CD4-positive, alpha-beta T cell (primary cell): ENCODE measurements around the gene BECN2. TPM values are rescaled to one million over a fixed set of nuclear protein-coding genes. Genes with fewer than 3 reads are reported as not detected.
A peak's percentile ranks its signal among the peaks of the same experiment; 100 is the strongest.
"Not testable (repeated sequence)": the region's sequence is repeated elsewhere in the genome, so short reads cannot be mapped to it uniquely, and the experiment has no call there.

Experiments used
- ATAC-seq: fragments of 200-7000 bp; cut with Tn5 transposase; one replicate; pipeline ENCODE4 v1.10.0; 2022; ENCODE audit warnings: mild to moderate bottlenecking; ENCODE audit not compliant: poor library complexity
- CTCF ChIA-PET: fragments of 350-600 bp; sonication (Branson Sonifier 250); formaldehyde crosslinking; loops from one replicate; lab custom pipeline; 2021; ENCODE audit warnings: antibody characterized with exemption, inconsistent platforms; lab: Charles Lee
- POLR2A ChIA-PET: fragments of 350-600 bp; sonication (Branson Sonifier 250); formaldehyde crosslinking; loops from one replicate; lab custom pipeline; 2021; ENCODE audit warnings: antibody characterized with exemption, inconsistent platforms; lab: Charles Lee
- DNase-seq, 14 experiments: peaks; one replicate each; pipeline ENCODE4 v3.0.0-alpha.2; 2013 to 2020; ENCODE audit warnings: mixed read lengths in 2 of 14
- H3K27ac ChIP-seq, 2 donors: one replicate each; pipeline versions ENCODE4 v1.5.1 to v1.7.0; 2013; ENCODE audit warnings: low read length in 2 of 2, low read depth in 1 of 2, mild to moderate bottlenecking in 1 of 2
- H3K27me3 ChIP-seq, 2 experiments: 1 replicate in 1 of 2; 2 replicates in 1 of 2; pipeline versions ENCODE4 v1.6.1 to v1.7.0; 2013; ENCODE audit warnings: low read length in 2 of 2, control low read depth in 1 of 2, mild to moderate bottlenecking in 1 of 2, moderate library complexity in 1 of 2; ENCODE audit not compliant: insufficient read depth in 2 of 2, control insufficient read depth in 1 of 2
- H3K36me3 ChIP-seq: one replicate; pipeline ENCODE4 v1.6.1; 2013; ENCODE audit warnings: low read length, control low read depth; ENCODE audit not compliant: insufficient read depth
- H3K4me1 ChIP-seq: one replicate; pipeline ENCODE4 v1.6.1; 2013; ENCODE audit warnings: low read length, control low read depth; ENCODE audit not compliant: insufficient read depth
- H3K4me3 ChIP-seq: one replicate; pipeline ENCODE4 v1.5.1; 2013; ENCODE audit warnings: mild to moderate bottlenecking, low read length, moderate library complexity
- H3K9me3 ChIP-seq, 2 experiments: 1 replicate in 1 of 2; 2 replicates in 1 of 2; pipeline versions ENCODE4 v1.6.1 to v1.7.0; 2013; ENCODE audit warnings: low read length in 2 of 2, mild to moderate bottlenecking in 2 of 2, control low read depth in 1 of 2, moderate library complexity in 1 of 2; ENCODE audit not compliant: control insufficient read depth in 1 of 2, insufficient read depth in 1 of 2
- H3K27ac Mint-ChIP-seq: one replicate; pipeline ENCODE4 v1.8.0; 2020; ENCODE audit warnings: mixed read lengths
- H3K27me3 Mint-ChIP-seq: one replicate; pipeline ENCODE4 v1.8.0; 2021; ENCODE audit warnings: mixed read lengths
- H3K36me3 Mint-ChIP-seq: one replicate; pipeline ENCODE4 v1.8.0; 2021; ENCODE audit warnings: low read depth, mixed read lengths
- H3K4me1 Mint-ChIP-seq: one replicate; pipeline ENCODE4 v1.8.0; 2021; ENCODE audit warnings: low read depth, mixed read lengths
- H3K4me3 Mint-ChIP-seq: one replicate; pipeline ENCODE4 v1.8.0; 2020; ENCODE audit warnings: mild to moderate bottlenecking, mixed read lengths
- H3K9me3 Mint-ChIP-seq: one replicate; pipeline ENCODE4 v1.8.0; 2020; ENCODE audit warnings: mixed read lengths
- CTCF ChIP-seq: fragments of 200-600 bp; IDR thresholded peaks from one replicate; pipeline ENCODE4 v1.8.0; 2022; ENCODE audit warnings: antibody characterized with exemption, mild to moderate bottlenecking
- intact Hi-C, 2 experiments: fragments of 100-400 bp; cut with DNase I in 1 of 2; cut with micrococcal nuclease in 1 of 2; formaldehyde crosslinking; loops; one replicate each; pipeline versions ENCODE4 v1.15.1 to v1.9.0; 2023 to 2025; cut with DNase I, micrococcal nuclease
- total RNA-seq, 174 experiments: library from RNA in 2 of 174; stranded (reverse) in 2 of 174; gene quantifications; one replicate each; pipeline ENCODE4 v1.2.3 and lab custom pipeline; 2021 to 2026

The BECN2 gene
- total RNA-seq, 2 experiments from 2014 or later: not detected

GRCh38 chr1:241979071-241979470, 21.5 kb downstream of the BECN2 start:
- H3K27me3 ChIP-seq: no peaks in the 10 kb centered on the region
- no peak overlapping the region for H3K4me3 ChIP-seq
- CTCF ChIA-PET: no interaction called here
- POLR2A ChIA-PET: no interaction called here
- Mint-ChIP-seq H3K27me3 (no peaks in the 10 kb centered on the region), H3K4me3 (no peak overlapping the region), H3K4me1 (no peaks in the 10 kb centered on the region), H3K36me3 (no peaks in the 10 kb centered on the region), H3K9me3 (no peaks in the 10 kb centered on the region), H3K27ac (no peak overlapping the region)
- no peaks in the 10 kb centered on the region for H3K9me3 ChIP-seq
- intact Hi-C loops: no loop called here
- no peak for TF ChIP-seq CTCF
- no peaks in the 10 kb centered on the region for H3K36me3 ChIP-seq
- H3K27ac ChIP-seq: no peak overlapping the region
- ATAC-seq: no peak
- DNase-seq: no peak
- no peaks in the 10 kb centered on the region for H3K4me1 ChIP-seq

- Histone ChIP-seq H3K4me1 (no peaks in the 10 kb centered on the region), H3K27ac (no peak overlapping the region), H3K4me3 (no peak overlapping the region), H3K27me3 (no peaks in the 10 kb centered on the region), H3K36me3 (no peaks in the 10 kb centered on the region), H3K9me3 (no peaks in the 10 kb centered on the region)
- Mint-ChIP-seq H3K9me3 (no peaks in the 10 kb centered on the region), H3K4me1 (no peaks in the 10 kb centered on the region), H3K27me3 (no peaks in the 10 kb centered on the region), H3K36me3 (no peaks in the 10 kb centered on the region), H3K27ac (no peak overlapping the region), H3K4me3 (no peak overlapping the region)
- POLR2A ChIA-PET: no interaction called here
- TF ChIP-seq CTCF: no peak
- CTCF ChIA-PET: no interaction called here
- no peak for DNase-seq
- intact Hi-C loops: no loop called here
- no peak for ATAC-seq
These were observed 22.4 kb downstream of the BECN2 start for GRCh38 chr1:241979926-241980325.

GRCh38 chr1:241985787-241986186, 28.2 kb downstream of the BECN2 start:
- TF ChIP-seq CTCF: peak; percentile 22
- no peaks in the 10 kb centered on the region for H3K36me3 Mint-ChIP-seq

GRCh38 chr1:241988389-241988930, 30.9 kb downstream of the BECN2 start:
- H3K4me1 Mint-ChIP-seq, H3K36me3 Mint-ChIP-seq, H3K4me3 ChIP-seq, H3K9me3 ChIP-seq, H3K4me1 ChIP-seq, CTCF ChIA-PET, intact Hi-C loops, H3K27ac Mint-ChIP-seq, ATAC-seq, H3K27ac ChIP-seq, DNase-seq, H3K9me3 Mint-ChIP-seq, H3K36me3 ChIP-seq, H3K4me3 Mint-ChIP-seq, H3K27me3 ChIP-seq: not testable (repeated sequence)
- POLR2A ChIA-PET: interaction anchor here (0.6 to 0.8 kb wide), 2 partner anchors 12 to 1286 kb away, joined by 3 read pairs; no protein-coding TSS in a partner anchor
- peaks cover 11% of the 10 kb centered on the region for H3K27me3 Mint-ChIP-seq

More at GRCh38 chr1:241985787-241986186, 28.2 kb downstream of the BECN2 start:
- no peaks in the 10 kb centered on the region for H3K36me3 ChIP-seq
- H3K27me3 ChIP-seq: no peaks in the 10 kb centered on the region
- ChIA-PET CTCF (no interaction called here), POLR2A (no interaction called here)
- H3K9me3 Mint-ChIP-seq: no peaks in the 10 kb centered on the region
- H3K4me3 Mint-ChIP-seq: no peak overlapping the region
- no peaks in the 10 kb centered on the region for H3K4me1 Mint-ChIP-seq
- no peaks in the 10 kb centered on the region for H3K9me3 ChIP-seq
- no peak overlapping the region for H3K4me3 ChIP-seq
- no peak overlapping the region for H3K27ac Mint-ChIP-seq
- DNase-seq: peak in 2 of 14 experiments; percentile 5 to 10
- no peaks in the 10 kb centered on the region for H3K4me1 ChIP-seq
- ATAC-seq: no peak
- H3K27ac ChIP-seq: no peak overlapping the region
- intact Hi-C loops: no loop called here
- H3K27me3 Mint-ChIP-seq: peaks cover 9% of the 10 kb centered on the region
